Endothelial cell of umbilical vein (primary cell): ENCODE results near the gene ZNF516. TPM values are rescaled to one million over a fixed set of nuclear protein-coding genes. Genes with fewer than 3 reads are reported as not detected.

Source experiments
- BruUV-seq: library from RNA; stranded (reverse); fragments of 400-500 nt; replicated peaks from 2 replicates; lab custom pipeline; 2021; lab: Mats Ljungman, UMichigan
- CTCF ChIA-PET: fragments of 300-600, 350-600 bp; sonication (Branson Sonifier 250); formaldehyde crosslinking; loops from one replicate; lab custom pipeline; 2021; ENCODE audit warnings: antibody characterized with exemption, inconsistent platforms; lab: Charles Lee
- POLR2A ChIA-PET: fragments of 300-600, 350-600 bp; sonication (Branson Sonifier 250); formaldehyde crosslinking; loops from one replicate; lab custom pipeline; 2021; ENCODE audit warnings: antibody characterized with exemption, inconsistent platforms; lab: Charles Lee
- DNase-seq: peaks from one replicate; pipeline ENCODE4 v3.0.0-alpha.2; 2011; ENCODE audit warnings: low read depth, low spot score
- FAIRE-seq: peaks from 2 replicates; lab custom pipeline; 2011; peaks lifted over from hg19 to GRCh38; lab: Jason Lieb, UNC
- H2AFZ ChIP-seq: 2 replicates; pipeline ENCODE4 v1.6.0; 2012; ENCODE audit warnings: low read depth, low read length, control low read depth, inconsistent platforms
- H3K27ac ChIP-seq: 2 replicates; pipeline ENCODE4 v1.5.1; 2011; ENCODE audit warnings: low read depth, mild to moderate bottlenecking, control low read depth, low read length, moderate library complexity; ENCODE audit not compliant: insufficient read depth
- H3K27me3 ChIP-seq, 2 experiments: 2 replicates each; pipeline versions ENCODE4 v1.6.0 to v1.6.1; 2011; ENCODE audit warnings: low read length in 2 of 2, mixed read lengths in 1 of 2; ENCODE audit not compliant: control insufficient read depth in 2 of 2, insufficient read depth in 2 of 2
- H3K36me3 ChIP-seq, 2 experiments: 2 replicates in 1 of 2; 3 replicates in 1 of 2; pipeline ENCODE4 v1.5.1; 2011; ENCODE audit warnings: low read length in 2 of 2, mild to moderate bottlenecking in 1 of 2, moderate library complexity in 1 of 2; ENCODE audit not compliant: control insufficient read depth in 2 of 2, insufficient read depth in 2 of 2; ENCODE audit errors: extremely low read depth in 1 of 2
- H3K4me1 ChIP-seq: 3 replicates; pipeline ENCODE4 v1.5.1; 2011; ENCODE audit warnings: mild to moderate bottlenecking, low read length; ENCODE audit not compliant: control insufficient read depth, insufficient read depth; ENCODE audit errors: extremely low read depth
- H3K4me2 ChIP-seq: 2 replicates; pipeline ENCODE4 v1.6.1; 2011; ENCODE audit warnings: low read length, control low read depth, mixed read lengths; ENCODE audit not compliant: insufficient read depth
- H3K4me3 ChIP-seq, 3 experiments: fragments of 200-600 bp in 1 of 3; sonication (generic), shearing (Covaris generic) in 1 of 3; replicated peaks in 1 of 3; 2 replicates each; pipeline ENCODE4 v1.5.1; 2011 to 2016; ENCODE audit warnings: control low read depth in 3 of 3, low read length in 3 of 3, mild to moderate bottlenecking in 2 of 3, inconsistent platforms in 1 of 3, low read depth in 1 of 3, moderate library complexity in 1 of 3; ENCODE audit not compliant: insufficient read depth in 1 of 3
- H3K79me2 ChIP-seq: 2 replicates; pipeline ENCODE4 v1.6.0; 2012; ENCODE audit warnings: low read length, inconsistent platforms; ENCODE audit not compliant: control insufficient read depth, insufficient read depth
- H3K9ac ChIP-seq: replicated peaks from 2 replicates; pipeline ENCODE3; 2011; ENCODE audit warnings: low read length, control low read depth; ENCODE audit not compliant: insufficient read depth; ENCODE audit errors: extremely low read depth
- H3K9me1 ChIP-seq: replicated peaks from 3 replicates; pipeline ENCODE4 v1.6.0; 2011; ENCODE audit warnings: mild to moderate bottlenecking, low read length; ENCODE audit not compliant: control insufficient read depth, insufficient read depth; ENCODE audit errors: extremely low read depth
- H3K9me3 ChIP-seq: replicated peaks from 2 replicates; pipeline ENCODE4 v1.5.1; 2012; ENCODE audit warnings: low read length, inconsistent platforms; ENCODE audit not compliant: control insufficient read depth, insufficient read depth
- H4K20me1 ChIP-seq: replicated peaks from 2 replicates; pipeline ENCODE3; 2011; ENCODE audit warnings: mild to moderate bottlenecking, low read length; ENCODE audit not compliant: control insufficient read depth, insufficient read depth; ENCODE audit errors: extremely low read depth
- CTCF ChIP-seq, 2 donors: IDR thresholded peaks; 1 replicate in 1 of 2; 2 replicates in 1 of 2; pipeline ENCODE4 v1.5.1; 2011; ENCODE audit warnings: low read length in 2 of 2, mild to moderate bottlenecking in 2 of 2, moderate library complexity in 2 of 2, control low read depth in 1 of 2, inconsistent platforms in 1 of 2, low read depth in 1 of 2; ENCODE audit not compliant: insufficient read depth in 1 of 2; ENCODE audit errors: extremely low read depth in 1 of 2
- EZH2 ChIP-seq: IDR thresholded peaks from 2 replicates; pipeline ENCODE4 v1.6.1; 2012; ENCODE audit warnings: borderline replicate concordance, low read depth, mild to moderate bottlenecking, moderate library complexity, low read length, inconsistent platforms; ENCODE audit not compliant: severe bottlenecking
- FOS ChIP-seq: IDR thresholded peaks from 2 replicates; pipeline ENCODE4 v1.6.1; 2011; ENCODE audit warnings: mild to moderate bottlenecking, low read length, moderate library complexity, borderline replicate concordance; ENCODE audit not compliant: insufficient read depth
- GATA2 ChIP-seq: IDR thresholded peaks from 2 replicates; pipeline ENCODE4 v1.7.0; 2011; ENCODE audit warnings: low read depth, mild to moderate bottlenecking, moderate library complexity, mixed read lengths, low read length; ENCODE audit not compliant: insufficient read length, insufficient read depth
- JUN ChIP-seq: IDR thresholded peaks from 2 replicates; pipeline ENCODE4 v1.6.1; 2011; ENCODE audit warnings: borderline replicate concordance, low read depth; ENCODE audit not compliant: insufficient read length, insufficient read depth
- MYC ChIP-seq: IDR thresholded peaks from one replicate; pipeline ENCODE4 v1.6.1; 2011; ENCODE audit warnings: mild to moderate bottlenecking, low read depth, low read length
- POLR2A ChIP-seq: IDR thresholded peaks from 2 replicates; pipeline ENCODE4 v1.6.1; 2012; ENCODE audit warnings: low read depth, mild to moderate bottlenecking, control low read depth, low read length
- POLR2AphosphoS5 ChIP-seq: IDR thresholded peaks from 2 replicates; pipeline ENCODE4 v1.6.1; 2012; ENCODE audit warnings: low read depth, mild to moderate bottlenecking, control low read depth, low read length, moderate library complexity; ENCODE audit not compliant: insufficient read depth
- dilution Hi-C: fragments of 300-500 bp; cut with MboI; formaldehyde crosslinking; loops from one replicate; pipeline ENCODE4 v1.15.0; 2019; ENCODE audit warnings: low sequenced_read_pairs; ENCODE audit not compliant: extremely low pct_ligation_motif_present
- intact Hi-C: fragments of 100-400 bp; cut with micrococcal nuclease; formaldehyde crosslinking; loops from one replicate; pipeline ENCODE4 v1.10.0; 2022
- polyA plus RNA-seq, 4 experiments: library from polyadenylated mRNA; depleted of rRNA in 3 of 4; stranded (reverse) in 3 of 4; unstranded in 1 of 4; fragments of >200 nt; gene quantifications; 2 replicates each; pipeline versions ENCODE4 v1.2.1 to v1.2.3, GENCODE V29; 2011 to 2012; ENCODE audit warnings: missing spikeins in 1 of 4
- total RNA-seq: library from RNA; stranded (reverse); gene quantifications from 2 replicates; pipeline ENCODE4 v1.2.3, GENCODE V29; 2021
- TF ChIP-seq, protein P1 (sequence below): IDR thresholded peaks from 2 replicates; pipeline ENCODE4 v1.6.1; 2011; ENCODE audit not compliant: insufficient read depth, insufficient read length

Gene ZNF516
- total and polyA plus RNA-seq, 2 donors (not counting 3 experiments of a cell fraction or from before 2014, with no cell fraction given): 3.6 to 19.1 TPM

DNA sequence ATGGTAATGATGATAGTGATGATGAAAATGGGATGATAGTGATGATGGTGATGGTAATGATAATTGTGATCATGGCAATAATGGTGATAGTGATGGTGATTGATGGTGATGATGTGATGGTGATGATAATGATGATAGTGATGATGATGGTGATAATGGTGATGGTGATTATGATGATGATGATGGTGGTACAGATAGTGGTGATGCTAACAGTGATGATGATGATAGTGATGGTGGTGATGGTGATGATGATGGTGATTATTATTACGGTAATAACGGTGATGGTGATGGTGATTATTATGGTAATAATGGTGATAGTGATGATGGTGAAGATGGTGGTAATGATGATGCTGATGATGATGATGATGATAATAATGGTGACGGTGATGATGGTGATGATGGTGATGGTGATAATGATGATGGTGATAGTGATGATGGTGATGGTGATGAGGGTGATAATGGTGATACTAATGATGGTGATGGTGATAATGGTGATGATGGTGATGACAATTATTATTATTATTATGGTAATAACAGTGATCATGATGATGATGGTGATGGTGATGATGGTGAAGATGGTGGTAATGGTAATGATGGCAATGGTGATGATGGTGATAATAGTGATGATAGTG, 151.0 kb downstream of the ZNF516 start:
- no peaks in the 10 kb centered on the region for H3K9me3 ChIP-seq
- H3K79me2 ChIP-seq: no peaks in the 10 kb centered on the region
- H3K27me3 ChIP-seq: no peaks in the 10 kb centered on the region
- intact Hi-C loops: loop anchor here (10.0 kb wide), 2 partner anchors 869 to 1719 kb away; no protein-coding TSS in a partner anchor
- ChIA-PET CTCF (no interaction called here), POLR2A (no interaction called here)
- H3K4me1 ChIP-seq: no peaks in the 10 kb centered on the region
- H2AFZ ChIP-seq: no peak overlapping the region
- H3K4me2 ChIP-seq: no peak overlapping the region
- no peaks in the 10 kb centered on the region for H4K20me1 ChIP-seq
- BruUV-seq: no TSS peak
- no peak overlapping the region for H3K9ac ChIP-seq
- TF ChIP-seq MYC (no peak), POLR2AphosphoS5 (no peak), GATA2 (no peak), FOS (no peak), JUN (no peak), CTCF (IDR thresholded peaks at IDR 0.05; ENCODE audit: extremely low read depth in 1 of 2, insufficient read depth in 1 of 2, low read depth in 1 of 2, low read length in 2 of 2) (no peak), POLR2A (no peak), EZH2 (no peak)
- TF ChIP-seq, protein P1, sequence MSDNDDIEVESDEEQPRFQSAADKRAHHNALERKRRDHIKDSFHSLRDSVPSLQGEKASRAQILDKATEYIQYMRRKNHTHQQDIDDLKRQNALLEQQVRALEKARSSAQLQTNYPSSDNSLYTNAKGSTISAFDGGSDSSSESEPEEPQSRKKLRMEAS: no peak
- DNase-seq (no peak), FAIRE-seq (no peak)
- no peak overlapping the region for H3K4me3 ChIP-seq
- H3K36me3 ChIP-seq: no peaks in the 10 kb centered on the region
- no peak overlapping the region for H3K27ac ChIP-seq
- no peaks in the 10 kb centered on the region for H3K9me1 ChIP-seq
- dilution Hi-C loops: no loop called here
